HG03045 (cell line): ENCODE results near the gene TRIM16.
"Not testable (repeated sequence)": the region's sequence is repeated elsewhere in the genome, so short reads cannot be mapped to it uniquely, and the experiment has no call there.

ENCODE experiments used
- ATAC-seq: cut with Tn5 transposase; IDR thresholded peaks from one replicate; pipeline ENCODE4 v1.9.1; 2021; ENCODE audit warnings: mild to moderate bottlenecking, moderate library complexity; ENCODE audit not compliant: unreplicated experiment

TRIM16 gene

DNA sequence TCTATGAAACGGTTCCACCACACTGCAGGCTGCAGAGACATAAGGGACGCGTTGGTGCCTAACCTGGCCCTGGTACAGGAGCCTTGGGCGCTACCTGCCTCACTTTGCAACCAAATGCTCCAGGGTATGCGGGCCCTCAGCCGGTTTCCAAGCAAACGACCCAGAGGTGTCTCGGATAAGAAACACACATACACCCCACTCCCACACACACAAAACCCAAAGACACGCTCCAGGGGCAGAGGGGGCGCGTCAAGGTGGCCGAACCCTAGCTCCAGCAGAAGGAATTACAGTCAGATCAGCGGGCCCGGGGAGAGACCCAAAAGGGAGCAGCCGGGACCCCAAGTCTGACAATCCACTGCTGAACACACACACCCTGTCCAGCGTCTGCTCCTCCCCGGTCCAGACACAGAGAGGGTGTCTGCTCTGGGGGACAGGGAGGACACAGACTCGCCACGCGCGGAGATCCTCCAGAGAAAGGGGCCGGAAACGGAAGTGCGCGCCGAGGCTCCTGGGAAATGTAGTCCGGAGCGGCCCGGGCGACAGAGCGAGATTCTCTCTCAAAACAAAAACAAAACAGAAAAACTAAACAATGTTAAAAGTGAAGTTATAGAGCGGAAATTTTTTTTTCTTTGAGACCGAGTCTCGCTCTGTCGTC, at the start of gene TRIM16:
TRIM16 (minus strand) TSS at position 488 of the 655 bp plus-strand sequence. CDS start 32,702 bp downstream, outside the sequence.
- ATAC-seq, result peak; percentile 89

DNA sequence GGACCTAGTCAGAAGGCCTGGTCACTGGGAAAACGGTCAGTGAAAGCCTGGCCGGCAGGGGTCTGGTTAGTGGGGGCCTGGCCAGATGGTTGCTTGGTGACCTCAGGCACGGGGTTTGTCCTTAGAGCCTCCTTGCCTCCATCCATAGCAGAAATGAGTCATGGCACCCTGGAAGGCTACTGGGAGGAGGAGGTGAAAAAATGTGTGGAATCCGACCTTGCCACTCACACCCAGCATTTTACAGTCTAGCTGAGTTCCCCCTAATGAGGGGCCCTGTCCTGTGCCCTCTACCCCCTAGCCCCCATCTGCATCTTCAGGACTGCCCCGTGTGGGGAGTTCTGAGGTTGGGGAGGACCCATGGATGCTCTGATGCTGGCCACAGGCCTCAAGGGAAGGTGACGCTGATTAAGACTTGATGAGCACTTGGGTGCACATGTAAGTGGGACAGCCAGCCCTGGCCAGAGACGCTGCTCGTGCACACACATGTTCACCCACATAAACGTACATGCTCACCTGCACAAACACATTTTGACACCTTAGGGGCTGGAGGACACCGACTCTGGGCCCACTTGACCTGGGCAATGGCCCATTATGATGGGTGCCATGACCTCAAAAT, 49.2 kb upstream of the TRIM16 start:
- not testable (repeated sequence) for ATAC-seq

DNA sequence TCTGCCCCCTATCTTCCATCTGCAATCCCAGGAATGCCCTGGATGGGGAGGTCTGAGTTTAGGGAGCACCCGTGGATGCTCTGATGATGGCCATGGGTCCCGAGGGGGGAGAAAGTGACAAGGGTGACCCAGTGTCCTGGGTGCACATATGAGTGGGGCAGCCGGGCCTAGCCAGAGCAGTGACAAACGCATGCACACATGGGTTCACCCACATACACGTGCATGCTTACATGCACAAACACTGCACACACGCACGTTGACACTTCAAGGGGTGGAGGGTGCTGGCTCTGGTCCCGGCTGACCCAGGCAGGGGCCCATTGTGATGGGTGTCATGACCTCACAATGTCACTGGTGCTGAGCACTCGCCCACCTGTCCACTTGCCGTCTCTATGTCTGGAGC, 47.8 kb upstream of the TRIM16 start, which contains the start of gene TBC1D26:
TBC1D26 (plus strand) TSS at position 384 of the 400 bp plus-strand sequence. CDS start 3,066 bp downstream, outside the sequence.
- ATAC-seq, result not testable (repeated sequence)

DNA sequence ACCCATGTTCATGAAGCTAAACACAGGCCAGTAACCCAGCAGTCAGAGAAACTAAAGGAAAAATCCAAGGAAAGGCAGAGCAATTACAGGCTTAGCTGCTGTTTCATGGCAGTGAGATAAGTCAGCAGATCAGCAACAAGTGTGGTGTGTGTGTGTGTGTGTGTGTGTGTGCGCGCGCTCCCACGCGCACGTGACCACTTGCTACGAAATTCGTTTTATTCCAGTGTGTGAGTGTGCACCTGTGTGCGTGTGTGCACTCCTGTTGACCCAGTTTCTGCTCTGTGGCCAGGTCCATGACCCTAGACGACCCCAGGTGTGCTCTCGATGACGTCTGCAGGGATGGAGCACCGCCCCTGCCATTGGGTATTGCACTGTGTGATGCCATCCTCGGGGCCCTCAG, 46.4 kb upstream of the TRIM16 start:
- not testable (repeated sequence) for ATAC-seq

- not testable (repeated sequence) for ATAC-seq
These were observed 32.8 kb upstream of the TRIM16 start for GRCh38 chr17:15716601-15717563.

DNA sequence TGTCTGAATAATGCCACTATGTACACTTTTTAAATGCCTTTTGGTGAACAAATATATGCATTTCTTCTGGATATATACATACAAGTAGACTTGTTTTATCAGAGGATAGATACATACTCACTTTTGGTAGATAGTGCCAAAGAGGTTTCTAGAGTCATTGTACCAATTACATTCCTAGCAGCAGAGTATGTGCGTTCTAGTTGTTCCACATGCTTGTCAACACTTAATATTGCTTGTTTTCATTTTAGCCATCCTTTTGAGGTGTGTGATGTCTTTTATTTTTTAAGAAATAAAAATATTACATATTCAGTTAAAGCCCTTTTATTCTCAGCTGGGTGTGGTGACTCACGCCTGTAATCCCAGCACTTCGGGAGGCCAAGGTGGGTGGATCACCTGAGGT, 24.8 kb upstream of the TRIM16 start:
- ATAC-seq, result not testable (repeated sequence)

DNA sequence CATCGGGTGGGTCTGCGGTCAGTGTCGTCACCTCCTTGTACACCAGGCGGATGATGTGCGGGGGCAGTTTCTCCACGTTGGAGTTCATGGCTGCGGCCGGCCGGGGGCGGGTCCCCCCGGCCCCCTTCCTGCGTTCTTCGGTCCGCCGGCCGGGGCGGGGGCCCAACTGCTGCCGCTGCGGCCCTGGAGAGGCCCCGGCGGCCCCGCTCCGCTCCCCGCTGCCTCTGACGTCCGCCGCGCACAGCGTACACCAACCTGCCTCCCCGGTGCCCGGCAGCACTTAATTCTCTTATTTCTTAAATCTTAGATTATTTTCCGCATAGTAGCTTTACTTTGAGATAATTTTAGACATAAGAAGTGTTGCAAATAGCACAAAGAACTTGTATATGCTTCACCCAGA, 20.7 kb upstream of the TRIM16 start:
- not testable (repeated sequence) for ATAC-seq

- ATAC-seq, result not testable (repeated sequence)
These were observed 20.1 kb upstream of the TRIM16 start for GRCh38 chr17:15704239-15704638.

DNA sequence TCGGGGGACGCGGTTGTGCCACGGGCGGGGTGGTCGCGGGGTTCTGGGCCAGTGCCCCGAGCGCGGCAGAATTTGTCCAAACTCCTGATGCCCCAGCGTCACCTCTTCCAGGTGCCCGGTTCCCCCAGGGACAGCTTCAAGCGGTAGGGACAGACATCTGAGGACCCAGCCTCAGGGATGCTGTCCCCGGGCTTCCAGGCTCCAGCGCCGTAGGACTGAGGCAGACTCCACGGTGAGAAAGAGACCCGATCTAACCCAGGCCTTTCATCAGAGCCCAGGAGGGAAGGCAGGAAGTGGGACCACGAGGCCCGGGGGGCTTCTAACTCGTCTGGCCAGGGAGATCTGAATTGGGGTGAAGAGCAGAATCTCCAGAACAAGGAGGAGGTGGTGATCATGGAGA, 15.8 kb upstream of the TRIM16 start:
- ATAC-seq, result peak; percentile 2

- peak; percentile 98 for ATAC-seq
These were observed 15.4 kb upstream of the TRIM16 start, which contains the start of gene ZNF286A for GRCh38 chr17:15699413-15699924. ZNF286A (plus strand) TSS chr17:15699752; CDS start chr17:15700330, 578 bp downstream.

DNA sequence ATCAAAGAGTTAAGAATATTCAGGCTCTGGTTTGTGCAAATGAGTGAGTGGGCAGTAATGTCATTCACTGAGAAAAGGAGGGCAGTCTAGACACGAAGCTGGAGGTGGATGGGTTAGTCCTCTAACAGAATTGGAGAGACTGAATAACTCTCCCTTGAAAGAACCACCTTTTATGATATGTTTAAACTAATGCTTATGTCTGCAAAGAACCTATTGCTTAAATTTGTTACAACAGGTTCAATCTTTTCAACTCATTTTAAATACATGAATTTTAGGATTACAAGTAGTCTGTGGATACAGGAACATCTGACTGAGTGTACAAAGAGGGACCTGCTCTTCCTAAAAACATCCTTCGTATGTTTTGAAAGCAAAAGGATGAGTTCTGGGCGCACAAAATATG, 14.9 kb upstream of the TRIM16 start:
- not testable (repeated sequence) for ATAC-seq

- ATAC-seq, result not testable (repeated sequence)
These were observed 3.4 kb upstream of the TRIM16 start for GRCh38 chr17:15687494-15687893.

DNA sequence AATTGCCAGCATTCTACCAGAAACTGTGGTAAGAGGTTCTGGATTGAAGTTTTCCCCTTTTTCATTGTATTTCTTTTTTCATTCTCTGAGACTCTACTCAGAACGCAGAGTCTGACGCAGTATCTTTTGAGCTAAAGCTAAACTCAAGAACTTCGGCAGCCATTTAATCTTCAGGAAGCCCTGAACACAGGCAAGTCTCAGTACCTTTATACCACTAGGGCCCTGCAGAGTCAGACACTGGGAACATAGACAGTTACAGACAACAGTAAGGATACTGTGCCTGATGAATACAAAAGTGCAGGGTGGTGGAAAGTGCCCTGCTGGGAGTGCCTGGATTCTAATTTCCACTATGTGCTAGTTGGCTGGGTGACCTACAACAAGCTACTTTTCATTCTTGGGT, 976 bp downstream of the TRIM16 start:
- not testable (repeated sequence) for ATAC-seq

DNA sequence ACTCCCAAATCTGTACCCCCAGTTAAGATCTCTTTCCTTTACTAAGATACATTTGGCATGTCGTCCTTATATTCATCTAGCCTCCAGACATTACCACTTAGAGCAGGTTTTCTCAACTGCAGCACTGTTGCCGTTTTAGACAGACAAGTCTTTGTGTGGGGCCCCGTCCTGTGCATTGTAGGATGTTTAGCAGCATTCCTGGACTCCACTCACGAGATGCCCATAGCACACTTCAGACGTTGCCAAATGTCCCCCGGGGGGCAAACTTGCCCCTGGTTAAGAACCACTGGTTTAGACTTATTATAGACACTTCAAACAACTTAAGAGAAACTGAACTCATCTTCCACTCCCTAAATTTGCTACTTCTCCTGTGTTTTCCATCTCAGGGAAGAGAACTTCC, 8.1 kb downstream of the TRIM16 start:
- not testable (repeated sequence) for ATAC-seq

DNA sequence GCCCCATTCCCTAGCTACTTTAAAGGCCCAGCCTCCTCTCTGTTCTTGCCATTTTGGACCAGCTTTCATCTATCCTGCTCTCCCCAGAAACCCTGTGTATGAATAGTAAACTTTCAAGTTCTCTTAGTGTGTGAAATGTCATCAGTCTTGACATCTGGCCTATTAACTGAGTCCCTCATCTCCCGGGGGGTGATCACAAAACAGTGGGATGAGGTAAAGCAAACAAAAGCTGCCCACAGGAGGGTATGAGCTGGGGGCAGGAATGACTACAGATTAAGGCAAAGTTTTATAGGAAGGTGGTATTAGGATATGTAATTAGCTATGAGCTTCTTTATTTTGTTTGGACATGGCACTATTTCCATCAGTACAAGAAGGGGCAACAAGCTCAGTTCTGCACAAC, 9.5 kb downstream of the TRIM16 start:
- not testable (repeated sequence) for ATAC-seq

DNA sequence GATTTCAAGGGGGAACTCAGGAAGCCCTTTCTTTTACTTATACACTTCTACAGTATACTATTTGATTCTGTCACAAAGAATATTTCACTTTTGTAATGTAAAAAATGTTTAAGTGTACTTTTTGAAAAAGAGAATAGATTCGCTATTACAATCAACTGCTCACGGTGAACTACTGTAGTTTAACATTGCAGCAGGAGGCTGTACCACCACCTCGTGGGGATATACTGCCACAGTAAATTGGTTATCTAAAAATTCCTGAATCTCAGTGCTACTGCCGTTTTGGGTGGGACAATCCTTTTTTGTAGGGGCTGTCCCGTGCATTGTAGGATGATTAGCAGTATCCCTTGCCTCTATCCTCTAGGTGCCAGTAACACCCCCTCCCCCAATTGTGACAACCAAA, 14.6 kb downstream of the TRIM16 start:
- ATAC-seq, result not testable (repeated sequence)

DNA sequence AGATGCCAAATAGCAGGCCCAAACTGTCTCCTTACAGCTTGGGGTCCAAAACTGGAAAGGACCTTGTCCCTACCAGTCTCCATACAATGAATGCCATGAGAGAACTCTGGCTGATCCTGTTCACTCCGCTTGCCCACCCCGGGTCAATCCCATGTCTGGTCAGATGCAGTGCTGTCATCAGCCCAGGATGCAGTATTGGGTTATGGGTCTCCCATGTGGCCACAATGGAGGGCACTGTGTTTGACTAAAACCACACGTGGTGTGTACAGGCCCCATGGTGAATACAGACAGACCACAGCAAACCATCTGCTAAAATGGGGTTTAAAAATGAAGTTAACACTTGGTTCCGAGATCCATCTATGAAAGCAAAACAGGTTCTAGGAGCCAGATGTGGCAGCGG, 20.4 kb downstream of the TRIM16 start:
- no peak for ATAC-seq

DNA sequence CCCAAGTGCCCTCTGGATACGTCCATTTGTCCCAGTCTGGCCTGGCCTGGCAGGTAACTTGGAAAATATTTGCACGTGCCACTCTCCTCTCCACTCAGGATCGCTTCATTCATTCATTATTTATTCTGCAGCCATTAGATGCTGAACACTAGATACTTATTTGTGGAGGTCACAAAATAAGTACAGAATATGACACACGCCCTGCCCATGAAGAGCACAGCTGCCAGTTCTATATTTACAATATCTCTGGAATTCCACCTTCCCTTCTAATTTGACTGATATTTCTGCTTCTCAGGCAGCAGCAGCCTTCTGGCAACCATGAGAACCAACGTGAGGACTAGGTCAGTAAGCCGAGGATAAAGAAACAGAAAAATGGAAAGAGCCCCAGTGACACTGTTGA, 20.9 kb downstream of the TRIM16 start:
- no peak for ATAC-seq

DNA sequence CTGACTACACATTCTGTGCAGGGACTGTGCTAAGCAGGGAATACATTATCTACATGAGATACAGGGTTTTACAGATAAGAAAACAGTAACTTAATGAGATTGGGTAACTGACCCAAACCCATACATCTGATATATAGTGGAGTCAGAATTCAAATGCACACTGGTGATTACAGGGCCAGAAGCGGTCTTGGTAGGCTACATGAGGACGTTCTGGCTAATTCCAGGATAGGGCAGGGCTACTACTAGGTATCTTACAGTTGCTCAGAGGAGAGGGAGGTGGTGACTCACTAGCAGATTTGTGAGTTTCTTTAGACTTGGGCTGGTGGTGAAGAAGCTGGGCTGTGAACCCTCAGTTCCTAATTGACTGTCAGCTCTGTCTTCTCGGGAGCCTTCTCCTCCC, 21.4 kb downstream of the TRIM16 start:
- no peak for ATAC-seq

- no peak for ATAC-seq
These were observed 24.0 kb downstream of the TRIM16 start for GRCh38 chr17:15660077-15660476.

DNA sequence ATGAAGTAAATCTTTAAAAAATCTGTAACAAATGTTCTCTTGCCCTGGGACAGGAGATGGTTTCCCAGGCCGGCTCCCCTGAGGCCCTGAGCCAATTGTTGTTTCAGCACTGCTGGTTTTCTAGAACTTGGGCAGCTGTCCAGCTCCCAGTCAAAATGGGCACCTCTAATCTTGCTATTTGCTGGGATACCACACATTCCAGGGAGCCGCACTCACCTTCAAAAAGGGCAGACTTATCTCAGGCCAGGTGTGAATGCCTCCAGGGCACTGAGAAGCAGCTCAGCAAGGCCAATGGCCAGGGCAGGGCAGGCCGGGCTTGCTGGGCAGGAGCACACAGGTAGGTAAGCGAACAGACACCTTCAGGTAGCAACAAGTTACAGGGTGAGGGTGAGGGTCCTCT, 24.4 kb downstream of the TRIM16 start:
- ATAC-seq, result no peak
